ENCODE data around the gene MMS19.

MMS19 gene

GRCh38 chr10:97466755-97467154 is 31.5 kb downstream of the MMS19 start:
- TF ChIP-seq SIN3A (IDR thresholded peaks at IDR 0.05; ENCODE audit: borderline replicate concordance, insufficient read depth, low read length), result no peak
- TF ChIP-seq TAF1 (IDR thresholded peaks at IDR 0.05; ENCODE audit: borderline replicate concordance, insufficient read depth, low read length), result no peak
- no peak for TF ChIP-seq REST (IDR thresholded peaks at IDR 0.05; ENCODE audit: insufficient read depth in 1 of 2, low read depth in 2 of 2, low read length in 2 of 2)
- TF ChIP-seq FOXP2 (optimal IDR thresholded peaks at IDR 0.05; ENCODE audit: borderline replicate concordance, extremely low read depth, extremely low read length, insufficient read depth), result no peak
- TF ChIP-seq POLR2AphosphoS5 (IDR thresholded peaks at IDR 0.05; ENCODE audit: low read depth, low read length), result no peak

GRCh38 chr10:97465982-97466381 is 32.2 kb downstream of the MMS19 start:
- TF ChIP-seq SIN3A (IDR thresholded peaks at IDR 0.05; ENCODE audit: borderline replicate concordance, insufficient read depth, low read length), result no peak

- TF ChIP-seq TAF1 (IDR thresholded peaks at IDR 0.05; ENCODE audit: borderline replicate concordance, insufficient read depth, low read length), result no peak
- TF ChIP-seq POLR2AphosphoS5 (IDR thresholded peaks at IDR 0.05; ENCODE audit: low read depth, low read length), result no peak
- TF ChIP-seq REST (IDR thresholded peaks at IDR 0.05; ENCODE audit: insufficient read depth in 1 of 2, low read depth in 2 of 2, low read length in 2 of 2), result no peak
- no peak for TF ChIP-seq SIN3A (IDR thresholded peaks at IDR 0.05; ENCODE audit: borderline replicate concordance, insufficient read depth, low read length)
- no peak for TF ChIP-seq FOXP2 (optimal IDR thresholded peaks at IDR 0.05; ENCODE audit: borderline replicate concordance, extremely low read depth, extremely low read length, insufficient read depth)
These were observed 34.0 kb downstream of the MMS19 start for GRCh38 chr10:97464226-97464625.

- TF ChIP-seq SIN3A (IDR thresholded peaks at IDR 0.05; ENCODE audit: borderline replicate concordance, insufficient read depth, low read length) (no peak), POLR2AphosphoS5 (IDR thresholded peaks at IDR 0.05; ENCODE audit: low read depth, low read length) (no peak), TAF1 (IDR thresholded peaks at IDR 0.05; ENCODE audit: borderline replicate concordance, insufficient read depth, low read length) (no peak), FOXP2 (optimal IDR thresholded peaks at IDR 0.05; ENCODE audit: borderline replicate concordance, extremely low read depth, extremely low read length, insufficient read depth) (no peak), REST (IDR thresholded peaks at IDR 0.05; ENCODE audit: insufficient read depth in 1 of 2, low read depth in 2 of 2, low read length in 2 of 2) (no peak)
These were observed 34.7 kb downstream of the MMS19 start for GRCh38 chr10:97463363-97464132.

- TF ChIP-seq REST (IDR thresholded peaks at IDR 0.05; ENCODE audit: insufficient read depth in 1 of 2, low read depth in 2 of 2, low read length in 2 of 2), result no peak
- no peak for TF ChIP-seq SIN3A (IDR thresholded peaks at IDR 0.05; ENCODE audit: borderline replicate concordance, insufficient read depth, low read length)
- TF ChIP-seq FOXP2 (optimal IDR thresholded peaks at IDR 0.05; ENCODE audit: borderline replicate concordance, extremely low read depth, extremely low read length, insufficient read depth), result no peak
- no peak for TF ChIP-seq POLR2AphosphoS5 (IDR thresholded peaks at IDR 0.05; ENCODE audit: low read depth, low read length)
- TF ChIP-seq TAF1 (IDR thresholded peaks at IDR 0.05; ENCODE audit: borderline replicate concordance, insufficient read depth, low read length), result no peak
These were observed 35.9 kb downstream of the MMS19 start for GRCh38 chr10:97462309-97462708.

Data from PFSK-1 (cell line).